ENCODE results near the gene DAAM2. TPM values are rescaled to one million over a fixed set of nuclear protein-coding genes. Genes with fewer than 3 reads are reported as not detected.

Gene DAAM2
- polyA plus RNA-seq, 4 donors, result 0.89 to 12.9 (median 7.6) TPM

- peaks cover 0 to 2% (median 0%) of the 10 kb centered on the region in 3 donors for H3K27me3 ChIP-seq (ENCODE audit: control insufficient read depth in 3 of 3, insufficient read depth in 3 of 3, low read length in 3 of 3)
- peaks cover 0 to 38% (median 3%) of the 10 kb centered on the region in 3 donors for H3K36me3 ChIP-seq (ENCODE audit: control insufficient read depth in 3 of 3, insufficient read depth in 2 of 3, low read depth in 1 of 3, low read length in 3 of 3)
- no peak overlapping the region for H3K27ac ChIP-seq (ENCODE audit: low read depth in 1 of 3, low read length in 2 of 3)
- H3K4me1 ChIP-seq (ENCODE audit: control insufficient read depth in 3 of 3, insufficient read depth in 2 of 3, low read depth in 1 of 3, low read length in 2 of 3), result peaks cover 0 to 6% (median 0%) of the 10 kb centered on the region in 3 donors
- 86 to 92% (median 87%) methylated on average over 10 of the region's 10 CpGs for WGBS, 3 donors
- no peaks in the 10 kb centered on the region for H3K9me3 ChIP-seq (ENCODE audit: control insufficient read depth in 2 of 2, insufficient read depth in 1 of 2, low read depth in 1 of 2, low read length in 1 of 2)
- H3K4me3 ChIP-seq (ENCODE audit: low read depth in 1 of 3, low read length in 3 of 3), result no peak overlapping the region
- DNase-seq, result no peak
- FAIRE-seq, result no peak
Measured at GRCh38 chr6:39901116-39901655, 109.0 kb downstream of the DAAM2 start.

DNA sequence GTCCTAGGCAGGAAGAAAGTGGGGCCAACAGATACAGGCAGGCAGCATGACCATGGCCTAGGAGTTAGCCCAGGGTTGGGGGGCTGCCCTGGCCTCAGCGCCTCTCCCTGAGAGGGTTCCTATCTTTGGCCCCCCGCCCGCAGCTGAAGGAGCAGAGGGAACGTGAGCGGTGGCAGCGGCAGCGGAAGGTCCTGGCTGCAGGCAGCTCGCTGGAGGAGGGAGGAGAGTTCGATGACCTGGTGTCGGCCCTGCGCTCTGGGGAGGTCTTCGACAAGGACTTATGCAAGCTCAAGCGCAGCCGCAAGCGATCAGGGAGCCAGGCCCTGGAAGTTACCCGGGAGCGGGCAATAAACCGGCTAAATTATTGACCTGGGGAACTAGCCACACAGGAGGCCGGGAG is 109.5 kb downstream of the DAAM2 start:
- H3K4me3 ChIP-seq (ENCODE audit: low read depth in 1 of 3, low read length in 3 of 3), result no peak overlapping the region
- DNase-seq, result peak in 1 of 2 donors; percentile 61
- H3K27me3 ChIP-seq (ENCODE audit: control insufficient read depth in 3 of 3, insufficient read depth in 3 of 3, low read length in 3 of 3), result peaks cover 0 to 2% (median 0%) of the 10 kb centered on the region in 3 donors
- H3K36me3 ChIP-seq (ENCODE audit: control insufficient read depth in 3 of 3, insufficient read depth in 2 of 3, low read depth in 1 of 3, low read length in 3 of 3), result peaks cover 0 to 40% (median 5%) of the 10 kb centered on the region in 3 donors
- no peaks in the 10 kb centered on the region for H3K9me3 ChIP-seq (ENCODE audit: control insufficient read depth in 2 of 2, insufficient read depth in 1 of 2, low read depth in 1 of 2, low read length in 1 of 2)
- FAIRE-seq, result no peak
- WGBS, 3 donors, result 69 to 78% (median 74%) methylated on average over 19 of the region's 19 CpGs
- no peak overlapping the region for H3K27ac ChIP-seq (ENCODE audit: low read depth in 1 of 3, low read length in 2 of 3)
- H3K4me1 ChIP-seq (ENCODE audit: control insufficient read depth in 3 of 3, insufficient read depth in 2 of 3, low read depth in 1 of 3, low read length in 2 of 3), result peaks cover 0 to 6% (median 0%) of the 10 kb centered on the region in 3 donors

DNA sequence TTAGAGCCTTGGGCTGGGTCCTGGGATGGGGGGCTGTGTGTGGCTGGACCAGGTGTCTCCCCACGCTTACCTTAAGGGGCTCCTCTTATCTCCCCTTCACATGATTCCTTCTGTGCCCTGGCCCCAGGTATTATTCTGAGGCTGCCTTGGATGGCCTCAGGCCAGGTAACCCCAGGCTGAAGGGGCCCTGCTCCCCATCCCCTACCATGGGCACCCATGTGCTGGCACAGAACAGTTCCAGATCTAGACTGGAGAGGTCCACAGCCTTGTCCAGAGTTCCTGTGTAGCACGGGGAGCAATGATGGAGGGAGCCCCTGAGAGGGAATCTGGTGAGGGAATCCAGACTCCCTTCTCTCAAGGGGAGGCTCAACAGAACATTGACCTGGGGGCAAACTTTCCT is 110.0 kb downstream of the DAAM2 start:
- H3K9me3 ChIP-seq (ENCODE audit: control insufficient read depth in 2 of 2, insufficient read depth in 1 of 2, low read depth in 1 of 2, low read length in 1 of 2), result no peaks in the 10 kb centered on the region
- peaks cover 0 to 40% (median 5%) of the 10 kb centered on the region in 3 donors for H3K36me3 ChIP-seq (ENCODE audit: control insufficient read depth in 3 of 3, insufficient read depth in 2 of 3, low read depth in 1 of 3, low read length in 3 of 3)
- no peak overlapping the region for H3K27ac ChIP-seq (ENCODE audit: low read depth in 1 of 3, low read length in 2 of 3)
- no peak for FAIRE-seq
- H3K27me3 ChIP-seq (ENCODE audit: control insufficient read depth in 3 of 3, insufficient read depth in 3 of 3, low read length in 3 of 3), result peaks cover 0 to 2% (median 0%) of the 10 kb centered on the region in 3 donors
- H3K4me3 ChIP-seq (ENCODE audit: low read depth in 1 of 3, low read length in 3 of 3), result no peak overlapping the region
- DNase-seq, result no peak
- 79 to 92% (median 84%) methylated on average over 2 of the region's 2 CpGs for WGBS, 3 donors
- H3K4me1 ChIP-seq (ENCODE audit: control insufficient read depth in 3 of 3, insufficient read depth in 2 of 3, low read depth in 1 of 3, low read length in 2 of 3), result peaks cover 0 to 6% (median 0%) of the 10 kb centered on the region in 3 donors

- no peak for DNase-seq
- H3K27me3 ChIP-seq (ENCODE audit: control insufficient read depth in 3 of 3, insufficient read depth in 3 of 3, low read length in 3 of 3), result peaks cover 0 to 2% (median 0%) of the 10 kb centered on the region in 3 donors
- no peak for FAIRE-seq
- no peaks in the 10 kb centered on the region for H3K9me3 ChIP-seq (ENCODE audit: control insufficient read depth in 2 of 2, insufficient read depth in 1 of 2, low read depth in 1 of 2, low read length in 1 of 2)
- no peak overlapping the region for H3K4me3 ChIP-seq (ENCODE audit: low read depth in 1 of 3, low read length in 3 of 3)
- 82 to 93% (median 88%) methylated on average over 4 of the region's 4 CpGs for WGBS, 3 donors
- H3K27ac ChIP-seq (ENCODE audit: low read depth in 1 of 3, low read length in 2 of 3), result no peak overlapping the region
- H3K36me3 ChIP-seq (ENCODE audit: control insufficient read depth in 3 of 3, insufficient read depth in 2 of 3, low read depth in 1 of 3, low read length in 3 of 3), result peaks cover 0 to 45% (median 5%) of the 10 kb centered on the region in 3 donors
- peaks cover 0 to 6% (median 0%) of the 10 kb centered on the region in 3 donors for H3K4me1 ChIP-seq (ENCODE audit: control insufficient read depth in 3 of 3, insufficient read depth in 2 of 3, low read depth in 1 of 3, low read length in 2 of 3)
Measured at GRCh38 chr6:39902786-39903465, 110.8 kb downstream of the DAAM2 start.

DNA sequence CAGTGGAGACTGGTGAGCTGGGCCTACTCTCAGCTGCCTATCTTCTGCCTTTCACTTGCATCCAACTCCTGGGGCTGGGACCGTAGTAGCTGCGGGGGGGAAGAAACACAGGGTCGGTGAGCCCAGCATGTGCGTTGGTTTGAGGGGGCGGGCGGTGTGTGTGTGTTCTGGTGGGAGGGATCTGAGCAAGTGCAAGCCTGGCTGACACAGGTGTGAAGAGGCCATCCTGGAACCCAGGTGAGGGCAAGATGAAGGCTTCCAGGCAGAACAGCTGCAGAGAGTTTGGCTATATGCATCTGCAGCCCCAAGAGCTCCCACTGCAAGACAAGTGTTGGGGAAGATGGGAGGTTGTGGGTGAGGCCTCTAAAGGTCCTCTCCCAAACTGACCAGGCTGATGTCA is 111.5 kb downstream of the DAAM2 start:
- H3K36me3 ChIP-seq (ENCODE audit: control insufficient read depth in 3 of 3, insufficient read depth in 2 of 3, low read depth in 1 of 3, low read length in 3 of 3), result peaks cover 0 to 48% (median 5%) of the 10 kb centered on the region in 3 donors
- H3K4me1 ChIP-seq (ENCODE audit: control insufficient read depth in 3 of 3, insufficient read depth in 2 of 3, low read depth in 1 of 3, low read length in 2 of 3), result peaks cover 0 to 6% (median 0%) of the 10 kb centered on the region in 3 donors
- FAIRE-seq, result no peak
- 88 to 100% (median 92%) methylated on average over 6 of the region's 6 CpGs for WGBS, 3 donors
- H3K27ac ChIP-seq (ENCODE audit: low read depth in 1 of 3, low read length in 2 of 3), result no peak overlapping the region
- H3K9me3 ChIP-seq (ENCODE audit: control insufficient read depth in 2 of 2, insufficient read depth in 1 of 2, low read depth in 1 of 2, low read length in 1 of 2), result no peaks in the 10 kb centered on the region
- DNase-seq, result no peak
- H3K4me3 ChIP-seq (ENCODE audit: low read depth in 1 of 3, low read length in 3 of 3), result no peak overlapping the region
- peaks cover 0 to 2% (median 0%) of the 10 kb centered on the region in 3 donors for H3K27me3 ChIP-seq (ENCODE audit: control insufficient read depth in 3 of 3, insufficient read depth in 3 of 3, low read length in 3 of 3)

- Histone ChIP-seq H3K9me3 (ENCODE audit: control insufficient read depth in 2 of 2, insufficient read depth in 1 of 2, low read depth in 1 of 2, low read length in 1 of 2) (no peaks in the 10 kb centered on the region), H3K27ac (ENCODE audit: low read depth in 1 of 3, low read length in 2 of 3) (no peak overlapping the region), H3K4me3 (ENCODE audit: low read depth in 1 of 3, low read length in 3 of 3) (no peak overlapping the region), H3K27me3 (ENCODE audit: control insufficient read depth in 3 of 3, insufficient read depth in 3 of 3, low read length in 3 of 3) (peaks cover 0 to 2% (median 0%) of the 10 kb centered on the region in 3 donors), H3K4me1 (ENCODE audit: control insufficient read depth in 3 of 3, insufficient read depth in 2 of 3, low read depth in 1 of 3, low read length in 2 of 3) (peaks cover 0 to 6% (median 0%) of the 10 kb centered on the region in 3 donors), H3K36me3 (ENCODE audit: control insufficient read depth in 3 of 3, insufficient read depth in 2 of 3, low read depth in 1 of 3, low read length in 3 of 3) (peaks cover 0 to 52% (median 5%) of the 10 kb centered on the region in 3 donors)
- no peak for DNase-seq
- WGBS, 3 donors, result 73 to 79% (median 76%) methylated on average over 4 of the region's 4 CpGs
- no peak for FAIRE-seq
Measured at GRCh38 chr6:39904946-39905639, 112.9 kb downstream of the DAAM2 start.

DNA sequence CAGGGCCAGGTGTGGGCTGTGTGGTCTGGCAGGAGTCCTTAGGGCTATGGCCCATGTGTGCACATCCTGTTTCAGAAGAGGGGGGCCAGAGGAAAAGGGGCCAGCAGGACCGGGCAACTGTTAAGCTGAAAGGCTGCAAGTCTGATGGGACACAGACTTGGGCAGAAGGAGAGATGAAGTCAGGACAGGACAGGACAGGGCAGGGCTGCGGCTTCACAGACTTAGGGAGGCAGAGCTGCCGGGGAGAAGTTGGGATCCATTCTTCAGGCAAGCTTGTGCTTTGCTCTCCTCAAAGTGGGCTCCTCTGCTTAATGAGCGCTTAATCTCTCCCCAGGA is 113.4 kb downstream of the DAAM2 start:
- Histone ChIP-seq H3K9me3 (ENCODE audit: control insufficient read depth in 2 of 2, insufficient read depth in 1 of 2, low read depth in 1 of 2, low read length in 1 of 2) (no peaks in the 10 kb centered on the region), H3K36me3 (ENCODE audit: control insufficient read depth in 3 of 3, insufficient read depth in 2 of 3, low read depth in 1 of 3, low read length in 3 of 3) (peaks cover 0 to 54% (median 5%) of the 10 kb centered on the region in 3 donors), H3K4me1 (ENCODE audit: control insufficient read depth in 3 of 3, insufficient read depth in 2 of 3, low read depth in 1 of 3, low read length in 2 of 3) (peaks cover 0 to 6% (median 0%) of the 10 kb centered on the region in 3 donors), H3K27ac (ENCODE audit: low read depth in 1 of 3, low read length in 2 of 3) (no peak overlapping the region), H3K27me3 (ENCODE audit: control insufficient read depth in 3 of 3, insufficient read depth in 3 of 3, low read length in 3 of 3) (peaks cover 0 to 2% (median 0%) of the 10 kb centered on the region in 3 donors), H3K4me3 (ENCODE audit: low read depth in 1 of 3, low read length in 3 of 3) (no peak overlapping the region)
- DNase-seq (no peak), FAIRE-seq (no peak)
- 80 to 89% (median 86%) methylated on average over 4 of the region's 4 CpGs for whole genome bisulfite sequencing, 3 donors

DNA sequence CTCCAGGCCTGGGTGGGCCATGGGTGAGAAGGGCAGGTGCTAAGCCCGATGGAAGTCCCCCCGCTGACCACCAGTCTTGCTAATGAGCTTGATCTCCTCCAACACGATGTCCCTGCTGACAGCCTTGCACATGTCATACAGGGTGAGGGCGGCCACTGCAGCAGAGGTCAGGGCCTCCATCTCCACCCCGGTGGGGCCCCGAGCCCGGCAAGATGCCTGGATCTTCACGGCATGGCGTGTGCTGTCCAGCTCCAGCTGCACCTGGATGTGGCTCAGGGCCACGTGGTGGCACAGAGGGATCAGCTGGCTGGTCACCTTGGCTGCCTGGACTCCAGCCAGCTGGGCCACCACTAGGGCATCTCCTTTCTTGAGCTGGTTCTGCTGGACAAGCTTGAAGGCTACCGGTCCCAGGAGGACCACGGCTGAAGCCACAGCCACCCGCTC is 114.2 kb downstream of the DAAM2 start:
- no peak for FAIRE-seq
- H3K4me3 ChIP-seq (ENCODE audit: low read depth in 1 of 3, low read length in 3 of 3), result no peak overlapping the region
- H3K27me3 ChIP-seq (ENCODE audit: control insufficient read depth in 3 of 3, insufficient read depth in 3 of 3, low read length in 3 of 3), result no peaks in the 10 kb centered on the region
- WGBS, 3 donors, result 74 to 82% (median 80%) methylated on average over 13 of the region's 13 CpGs
- H3K9me3 ChIP-seq (ENCODE audit: control insufficient read depth in 2 of 2, insufficient read depth in 1 of 2, low read depth in 1 of 2, low read length in 1 of 2), result no peaks in the 10 kb centered on the region
- H3K27ac ChIP-seq (ENCODE audit: low read depth in 1 of 3, low read length in 2 of 3), result no peak overlapping the region
- no peak for DNase-seq
- peaks cover 0 to 51% (median 5%) of the 10 kb centered on the region in 3 donors for H3K36me3 ChIP-seq (ENCODE audit: control insufficient read depth in 3 of 3, insufficient read depth in 2 of 3, low read depth in 1 of 3, low read length in 3 of 3)
- peaks cover 0 to 6% (median 0%) of the 10 kb centered on the region in 3 donors for H3K4me1 ChIP-seq (ENCODE audit: control insufficient read depth in 3 of 3, insufficient read depth in 2 of 3, low read depth in 1 of 3, low read length in 2 of 3)
